Measurements from ENCODE around the gene GADD45B. TPM values are rescaled to one million over a fixed set of nuclear protein-coding genes. Genes with fewer than 3 reads are reported as not detected.
A peak's percentile ranks its signal among the peaks of the same experiment; 100 is the strongest.

Gene GADD45B, protein sequence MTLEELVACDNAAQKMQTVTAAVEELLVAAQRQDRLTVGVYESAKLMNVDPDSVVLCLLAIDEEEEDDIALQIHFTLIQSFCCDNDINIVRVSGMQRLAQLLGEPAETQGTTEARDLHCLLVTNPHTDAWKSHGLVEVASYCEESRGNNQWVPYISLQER
- total RNA-seq: 4.7 TPM

DNA sequence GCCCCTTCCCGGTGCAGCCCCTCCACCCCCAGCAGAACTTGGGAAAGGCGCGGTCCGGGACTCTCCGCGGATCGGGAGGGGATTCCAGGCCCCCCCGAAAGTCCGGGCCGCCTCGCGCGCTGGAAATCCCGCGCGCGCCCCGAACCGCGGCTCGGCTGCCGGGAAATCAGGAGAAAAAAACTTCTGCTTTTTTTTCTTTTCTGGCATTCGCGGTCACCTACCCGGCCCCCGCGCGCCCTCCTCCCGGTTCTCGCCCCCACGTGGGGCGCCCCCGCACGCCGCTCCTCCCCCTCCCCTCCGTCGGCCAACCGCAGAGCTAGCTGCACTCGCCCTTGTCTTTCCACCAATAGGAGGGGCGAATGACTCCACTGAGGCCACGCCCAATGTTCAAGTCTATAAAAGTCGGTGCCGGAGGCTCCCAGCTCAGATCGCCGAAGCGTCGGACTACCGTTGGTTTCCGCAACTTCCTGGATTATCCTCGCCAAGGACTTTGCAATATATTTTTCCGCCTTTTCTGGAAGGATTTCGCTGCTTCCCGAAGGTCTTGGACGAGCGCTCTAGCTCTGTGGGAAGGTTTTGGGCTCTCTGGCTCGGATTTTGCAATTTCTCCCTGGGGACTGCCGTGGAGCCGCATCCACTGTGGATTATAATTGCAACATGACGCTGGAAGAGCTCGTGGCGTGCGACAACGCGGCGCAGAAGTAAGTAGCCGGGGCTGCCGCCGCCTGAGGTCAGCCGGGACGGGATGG is at the start of gene GADD45B:
Gene GADD45B (plus strand): TSS at position 426 of the 749 bp plus-strand sequence. CDS start 232 bp downstream, at position 658.
- peak; percentile 94 for DNase-seq

DNA sequence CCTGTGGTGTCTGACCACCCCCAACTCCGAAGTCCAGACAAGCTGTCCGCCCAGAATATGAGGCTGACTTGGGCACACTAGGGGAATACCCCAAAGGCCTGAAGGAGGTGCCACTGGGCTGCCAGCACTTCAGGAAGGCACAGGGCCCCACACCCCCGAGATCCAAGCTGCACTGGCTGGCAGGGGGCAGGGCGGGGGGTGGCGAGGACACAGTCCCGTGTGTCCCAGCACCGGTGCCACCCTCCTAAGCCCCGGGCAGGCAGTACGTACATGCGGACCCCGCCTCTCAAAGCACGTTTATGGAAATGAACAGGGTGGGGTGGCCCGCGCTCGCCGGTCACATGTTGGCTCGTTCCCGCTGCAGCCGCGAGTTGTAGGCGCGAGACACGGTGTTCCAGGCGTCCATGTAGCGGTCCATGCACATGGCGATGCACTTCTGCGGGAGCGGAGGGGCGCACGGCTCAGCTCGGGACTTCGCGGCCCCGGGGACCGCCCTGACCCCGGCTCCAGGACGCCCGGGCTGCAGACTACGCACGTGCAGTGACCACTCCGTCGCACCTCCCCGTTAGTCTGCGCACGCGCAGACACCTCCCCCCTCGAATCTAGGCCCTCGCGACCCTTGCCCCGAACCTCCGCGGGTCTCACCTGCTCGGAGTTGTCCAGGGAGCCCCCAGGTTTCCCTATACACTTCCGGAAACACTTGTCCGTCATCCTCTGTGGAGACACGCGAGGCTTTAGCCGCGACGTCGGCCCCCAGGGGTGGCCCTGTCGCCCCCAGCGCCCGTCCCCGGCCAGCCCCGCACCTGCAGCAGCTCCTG is 49.1 kb upstream of the GADD45B start:
- DNase-seq: no peak

DNA sequence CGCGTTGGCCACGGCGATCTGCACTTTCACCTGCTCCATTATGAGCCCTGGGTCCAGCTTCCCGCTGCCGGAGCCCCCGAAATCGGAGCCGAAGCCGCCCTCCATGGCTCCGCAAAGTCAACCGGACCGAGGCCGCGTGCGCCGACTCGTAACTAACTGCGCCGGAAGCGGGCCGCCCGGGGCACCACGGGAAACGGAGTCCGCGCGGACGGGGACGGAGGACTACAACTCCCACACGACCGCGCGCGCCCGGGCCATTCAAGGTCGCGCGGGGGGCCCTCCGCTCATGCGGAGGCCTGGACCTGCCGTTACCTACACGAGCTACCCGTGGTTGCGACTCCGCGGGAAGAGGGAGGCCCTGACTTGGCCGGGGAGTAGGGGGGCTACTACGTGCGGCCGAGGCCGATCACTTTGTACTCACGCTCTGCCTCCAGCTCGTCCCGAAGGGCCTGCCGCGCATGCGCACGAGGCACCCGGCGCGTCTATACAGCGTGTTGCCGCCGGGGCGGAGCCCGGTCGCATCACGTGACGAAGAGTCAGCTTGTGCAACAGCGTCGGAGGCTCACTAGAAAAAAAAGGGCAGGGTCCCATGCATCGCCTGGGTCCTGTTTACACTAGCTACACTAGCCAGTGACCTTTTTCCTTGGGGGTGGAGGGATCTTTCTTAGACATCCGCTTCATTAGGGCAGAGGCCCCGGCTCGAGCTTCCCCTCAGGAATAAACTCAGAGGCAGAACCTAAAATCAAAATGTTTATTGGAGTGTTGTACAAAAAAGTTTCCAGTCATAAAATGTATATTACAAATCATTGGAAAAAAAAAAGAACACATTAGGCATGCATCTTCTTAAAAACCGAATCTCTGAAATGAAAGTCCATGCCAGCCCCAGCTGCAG is 48.3 kb upstream of the GADD45B start, which contains the start of gene TIMM13:
Gene TIMM13 (minus strand): TSS at position 158 of the 892 bp plus-strand sequence. CDS start 53 bp downstream, at position 105.
- peak; percentile 92 for DNase-seq

DNA sequence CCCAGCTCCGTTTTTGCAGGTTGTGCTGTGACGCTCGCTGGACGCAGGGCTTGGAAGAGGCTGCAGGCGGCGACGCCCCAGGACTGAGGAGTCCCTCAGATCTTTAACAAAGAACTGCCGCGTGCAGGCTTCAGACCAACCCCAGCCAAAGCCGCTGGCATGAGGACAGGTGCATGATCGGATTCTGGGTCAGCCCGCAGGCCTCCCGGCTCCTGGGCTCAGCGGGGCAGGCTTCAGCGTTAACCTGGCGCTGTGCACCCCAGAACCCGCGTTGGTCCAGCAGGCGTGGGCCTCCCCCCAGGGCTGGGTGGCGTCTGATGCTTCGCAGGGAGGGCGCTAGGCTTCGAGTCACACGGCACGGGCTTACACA is 47.6 kb upstream of the GADD45B start:
- no peak for DNase-seq

DNA sequence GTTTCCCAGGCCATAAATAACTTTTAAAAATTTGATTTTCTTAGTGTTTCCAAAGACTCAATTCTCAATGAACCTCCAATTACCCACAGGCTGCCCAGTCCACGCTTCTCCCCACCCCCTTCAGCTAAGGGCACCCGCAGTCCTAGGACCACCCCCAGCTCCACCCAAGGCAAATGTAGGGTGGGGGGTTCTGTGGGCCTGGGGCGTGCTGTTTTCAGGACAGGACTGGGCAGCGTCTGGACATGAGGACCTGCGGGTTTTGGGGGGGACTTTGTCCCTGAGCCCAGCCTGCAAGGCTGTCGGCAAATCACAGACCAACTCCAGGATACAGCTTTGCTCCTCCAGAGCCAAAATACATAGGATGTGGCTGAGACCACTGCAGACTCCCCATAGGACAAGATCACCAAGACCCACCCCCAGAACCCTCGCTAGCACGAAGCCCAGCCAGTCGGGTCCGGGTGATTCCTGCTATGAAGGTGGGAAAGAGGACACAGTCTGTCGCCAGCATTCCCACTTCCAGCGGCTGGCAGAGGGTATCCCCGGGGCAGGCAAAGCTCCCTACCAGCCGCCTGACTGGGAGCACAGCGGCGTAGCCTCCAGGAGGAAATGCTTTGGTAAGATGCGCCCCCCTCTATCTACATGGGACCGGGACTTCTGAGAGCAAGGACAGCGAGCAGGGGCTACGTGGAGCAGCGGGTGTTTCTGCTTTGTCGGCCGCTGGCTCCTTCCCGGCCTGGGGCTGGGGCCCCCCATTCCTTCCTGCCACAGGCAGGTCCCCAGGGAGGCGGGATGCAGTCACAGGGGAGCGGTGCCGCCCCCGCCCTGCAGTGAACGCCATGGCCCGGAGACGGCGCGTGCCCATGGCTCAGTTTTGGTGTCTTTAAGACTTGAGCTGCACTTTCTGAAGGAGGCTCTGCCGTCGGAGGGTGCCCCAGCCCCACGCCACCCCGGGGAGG is 46.9 kb upstream of the GADD45B start:
- no peak for DNase-seq

DNA sequence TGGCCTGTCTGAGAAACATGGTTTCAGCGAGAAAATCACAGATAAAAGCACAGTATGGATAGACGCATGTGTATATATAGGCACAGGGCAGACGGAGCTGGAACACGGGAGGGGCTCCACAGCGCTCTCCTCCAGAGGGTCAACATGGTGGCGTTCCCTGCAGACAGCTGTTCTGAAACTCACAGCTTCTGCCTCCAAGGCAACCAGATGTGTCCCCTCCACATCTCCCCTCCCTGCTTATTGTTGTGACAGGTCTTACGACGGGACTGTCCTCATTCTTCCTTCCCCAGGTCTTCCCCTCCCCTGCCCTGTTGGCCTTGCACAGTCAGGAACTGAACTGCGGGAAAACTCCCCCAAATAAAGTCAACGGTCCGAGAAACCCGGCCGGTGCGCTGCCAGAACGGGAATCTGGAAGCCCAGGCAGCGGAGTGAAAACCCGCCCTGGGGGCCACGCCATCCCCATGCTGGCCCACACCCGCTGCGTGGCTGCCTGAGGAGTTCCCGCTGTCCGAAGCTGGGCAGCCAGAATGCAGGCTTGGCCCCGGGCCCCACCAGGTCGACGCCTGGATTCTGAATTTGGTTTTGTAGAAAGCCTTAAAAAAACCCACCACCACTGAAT is 45.9 kb upstream of the GADD45B start:
- no peak for DNase-seq

DNA sequence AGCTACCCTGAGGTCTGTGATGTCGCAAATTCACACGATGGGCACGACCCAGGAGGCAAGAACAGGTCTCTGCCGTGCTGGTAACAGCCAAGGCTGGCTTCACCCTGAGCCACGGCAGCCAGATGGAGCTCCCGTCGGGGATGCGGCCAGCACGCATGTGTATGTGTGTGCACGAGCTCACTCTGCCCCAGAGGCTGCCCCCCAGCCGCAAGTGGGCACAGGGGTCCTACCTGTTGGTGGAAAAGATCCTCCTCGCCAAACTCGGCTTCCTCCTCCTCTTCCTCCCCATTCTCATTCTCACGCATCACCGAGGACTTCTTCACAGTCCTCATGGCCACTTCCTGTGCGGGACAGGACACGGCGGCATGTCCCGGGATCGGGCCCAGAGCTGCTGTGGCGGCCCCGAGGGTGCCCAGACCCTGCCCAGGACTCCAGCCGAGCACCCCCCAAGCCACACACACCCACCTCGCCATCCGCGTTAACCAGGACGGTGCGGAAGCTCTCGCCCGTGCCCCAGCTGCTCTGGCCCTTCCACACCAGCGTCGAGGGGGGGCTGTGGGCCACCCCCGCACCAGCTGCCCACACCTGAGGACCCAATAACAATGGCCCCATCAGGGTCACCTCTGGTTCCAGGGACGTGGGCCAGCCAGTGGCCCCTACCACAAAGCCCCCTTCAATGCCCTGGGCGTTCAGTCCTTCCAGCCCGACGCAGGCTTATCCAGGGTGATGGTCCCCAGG is 44.4 kb upstream of the GADD45B start:
- DNase-seq: no peak

DNA sequence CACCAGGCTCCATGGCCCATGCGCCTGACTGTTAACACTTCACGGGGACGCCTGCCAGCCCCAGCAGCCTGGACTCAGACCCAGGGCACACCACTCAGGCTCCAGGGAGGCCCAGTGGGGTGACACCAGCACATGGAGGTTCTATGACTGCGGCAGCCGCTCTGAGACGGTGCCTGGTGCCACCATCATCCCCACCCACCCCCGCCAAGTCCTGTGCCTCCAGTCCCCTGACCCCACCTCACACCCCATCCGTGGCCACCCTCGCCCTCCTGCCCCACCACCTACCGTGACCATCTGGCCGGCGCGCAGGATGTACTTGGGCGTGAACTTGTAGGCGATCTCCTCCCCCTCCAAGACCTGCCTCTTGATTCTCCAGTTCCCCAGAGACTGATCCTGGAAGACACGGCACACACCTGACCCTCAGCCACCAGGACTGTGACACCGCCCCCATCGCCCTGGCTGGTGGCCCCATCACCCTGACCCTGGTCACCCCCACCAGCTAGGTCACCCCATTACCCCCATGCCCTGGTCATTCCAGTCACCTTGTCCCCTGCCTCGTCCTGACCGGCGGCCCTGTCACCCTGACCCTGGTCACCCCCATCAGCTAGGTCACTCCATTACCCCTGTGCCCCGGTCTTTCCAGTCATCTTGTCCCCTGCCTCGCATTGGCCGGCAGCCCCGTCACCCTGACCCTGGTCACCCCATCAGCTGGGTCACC is 43.6 kb upstream of the GADD45B start:
- no peak for DNase-seq

DNA sequence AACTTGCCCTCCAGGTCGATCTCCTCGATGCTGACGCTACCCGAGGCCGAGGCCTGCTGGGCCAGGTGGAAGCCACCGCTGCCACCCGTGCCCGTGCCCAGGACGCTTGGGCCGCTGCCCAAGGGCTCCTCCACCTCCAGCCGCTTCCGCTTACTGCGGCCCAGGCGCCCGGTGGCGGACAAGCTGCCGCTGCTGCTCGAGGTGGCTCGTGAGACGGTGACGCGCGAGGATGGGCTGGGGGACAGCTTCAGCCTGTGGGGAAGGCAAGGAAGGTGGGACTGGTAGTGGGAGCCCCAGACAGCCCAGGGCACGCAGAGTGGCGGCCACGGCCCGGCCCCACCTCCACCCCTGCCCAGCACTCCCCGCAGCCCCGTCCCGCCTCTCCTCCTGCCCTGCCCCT is 42.1 kb upstream of the GADD45B start:
- DNase-seq: no peak

DNA sequence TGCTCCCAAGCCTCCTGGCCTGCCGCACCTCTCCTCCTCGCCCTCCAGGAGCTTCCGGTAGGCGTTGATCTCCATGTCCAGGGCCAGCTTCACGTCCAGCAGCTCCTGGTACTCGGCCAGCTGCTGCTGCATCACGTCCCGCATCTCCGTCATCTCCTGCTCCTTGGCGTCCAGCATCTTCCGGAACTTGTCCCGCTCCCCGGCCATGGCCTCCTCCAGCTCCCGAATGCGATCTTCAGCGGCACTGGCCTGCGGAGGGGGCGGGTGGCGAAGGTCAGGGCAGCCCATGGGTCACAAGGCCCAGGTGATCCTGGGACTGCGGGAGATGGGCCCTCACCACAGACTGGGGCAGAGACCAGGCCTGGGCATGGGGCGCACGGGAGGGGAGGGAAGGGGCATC is 41.7 kb upstream of the GADD45B start:
- DNase-seq: no peak

DNA sequence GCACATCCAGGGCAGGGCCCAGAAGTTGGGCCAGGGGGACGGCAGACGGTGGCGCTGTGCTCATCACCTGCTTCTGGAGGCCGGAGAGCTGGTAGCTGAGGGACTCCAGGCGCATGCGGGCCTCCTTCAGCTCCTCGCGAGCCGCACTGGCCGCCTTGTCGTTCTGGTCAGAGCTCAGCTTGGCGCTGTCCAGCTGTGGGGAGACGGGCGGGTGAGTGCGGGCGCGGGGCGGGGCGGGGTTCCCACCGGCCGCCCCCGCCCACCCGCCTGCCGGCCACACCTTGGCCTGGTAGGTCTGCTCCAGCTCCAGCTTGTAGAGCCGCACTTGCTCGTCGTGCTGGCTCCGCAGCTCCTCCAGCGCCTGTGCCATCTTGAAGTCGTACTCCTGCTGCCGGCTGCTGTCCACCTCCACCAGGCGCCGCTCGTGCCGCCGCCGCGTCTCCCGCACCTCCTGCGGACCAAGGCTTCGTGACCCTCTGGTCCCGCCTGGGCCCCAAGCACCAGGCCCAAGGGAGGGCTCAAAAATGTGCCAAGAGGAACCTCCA is 41.1 kb upstream of the GADD45B start:
- no peak for DNase-seq

DNA sequence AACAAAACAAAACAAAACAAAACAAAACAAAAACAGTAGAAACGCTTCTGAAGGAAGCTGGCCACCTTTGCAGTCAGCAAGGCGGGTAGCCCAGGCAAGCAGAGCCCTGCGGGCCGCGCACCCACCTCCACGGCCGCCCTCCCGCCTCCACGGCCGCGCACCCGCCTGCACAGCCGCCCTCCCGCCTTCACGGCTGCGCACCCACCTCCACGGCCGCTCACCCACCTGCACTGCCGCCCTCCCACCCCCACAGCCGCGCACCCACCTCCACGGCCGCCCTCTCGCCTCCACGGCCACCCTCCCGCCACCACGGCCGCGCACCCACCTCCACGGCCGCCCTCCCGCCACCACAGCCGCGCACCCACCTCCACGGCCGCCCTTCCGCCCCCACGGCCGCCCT is 39.5 kb upstream of the GADD45B start:
- no peak for DNase-seq

DNA sequence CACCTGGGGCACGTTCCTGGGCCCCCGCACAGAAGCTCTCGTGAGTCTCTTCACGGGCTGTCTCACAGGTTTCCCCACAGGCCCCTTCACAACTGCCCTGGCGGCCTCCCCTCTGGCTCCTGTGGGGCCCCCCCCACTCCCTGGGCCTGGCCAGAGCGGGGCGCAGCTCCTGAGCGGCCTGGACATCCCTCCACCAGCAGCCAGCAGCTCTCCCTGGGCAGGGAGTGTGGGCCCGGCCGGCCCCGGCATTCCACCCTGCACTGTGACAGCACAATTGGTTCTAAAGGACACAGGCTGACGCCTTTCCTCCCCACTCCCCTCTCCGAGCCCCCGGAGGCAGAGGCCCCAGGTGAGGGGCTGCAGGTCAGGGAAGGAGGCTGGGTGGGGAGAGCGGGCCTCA is 39.0 kb upstream of the GADD45B start:
- no peak for DNase-seq

DNA sequence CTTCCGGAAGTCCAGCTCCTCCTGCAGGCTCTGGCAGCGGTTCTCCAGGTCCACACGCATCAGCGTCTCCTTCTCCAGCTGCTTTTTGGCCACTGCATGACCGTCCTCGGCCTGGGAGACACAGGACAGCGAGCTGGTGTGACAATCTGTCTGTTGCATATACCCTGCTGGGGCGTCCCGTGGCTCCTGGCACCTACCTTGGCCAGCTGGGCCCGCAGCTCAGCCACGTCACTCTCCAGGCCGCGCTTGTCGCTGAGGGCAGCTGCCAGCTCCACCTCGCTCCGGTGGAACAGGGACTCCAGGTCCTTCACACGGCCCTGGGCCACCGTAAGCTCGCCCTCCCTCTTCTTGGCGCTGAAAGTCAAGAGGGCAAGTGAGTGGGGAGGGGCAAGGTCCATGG is 37.7 kb upstream of the GADD45B start:
- no peak for DNase-seq

DNA sequence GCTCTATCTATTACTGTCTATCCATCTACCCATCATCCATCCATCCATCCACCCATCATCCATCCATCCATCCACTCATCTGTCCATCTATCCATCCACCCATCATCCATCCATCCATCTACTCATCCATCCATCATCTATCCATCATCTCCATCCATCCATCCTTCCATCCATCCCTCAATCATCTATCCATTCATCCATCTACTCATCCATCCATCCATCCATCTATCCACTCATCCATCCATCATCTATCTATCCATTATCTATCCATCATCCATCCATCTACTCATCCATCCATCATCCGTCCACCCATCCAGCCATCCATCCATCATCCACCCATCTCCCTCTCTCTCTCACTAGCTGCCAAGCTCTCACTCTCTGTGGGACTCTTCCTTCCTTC is 35.4 kb upstream of the GADD45B start:
- no peak for DNase-seq

DNA sequence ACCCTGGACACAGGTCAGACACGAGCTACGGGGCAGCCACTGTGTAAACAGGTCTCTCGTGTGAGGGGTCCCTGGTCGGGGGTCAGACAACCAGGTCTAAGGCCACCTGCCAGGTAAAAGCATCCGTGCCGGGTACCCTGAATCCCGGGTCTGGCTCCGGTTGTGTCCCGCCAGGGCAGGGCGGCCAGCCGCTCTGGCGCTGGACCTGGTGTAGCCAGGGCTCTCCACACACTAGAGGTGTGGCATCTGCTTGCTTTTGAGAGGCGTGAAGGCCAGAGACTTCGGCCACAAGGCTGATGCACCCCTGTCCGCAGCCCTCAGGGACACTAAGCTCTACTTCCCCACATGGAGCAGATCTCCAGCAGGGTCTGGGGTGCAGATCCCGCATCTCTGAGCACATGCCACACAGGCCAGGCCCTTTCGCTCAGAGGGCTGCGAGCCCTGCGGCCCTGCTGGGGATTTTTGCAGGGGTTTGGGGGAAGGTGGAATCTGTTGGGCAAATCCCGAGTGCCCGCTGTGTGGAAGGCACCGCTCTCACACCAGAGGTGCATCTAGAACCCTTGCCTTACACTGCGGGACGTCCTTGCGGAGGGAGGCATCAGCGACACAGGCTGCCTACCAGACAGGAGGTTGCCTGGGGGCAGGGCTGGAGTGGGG is 34.7 kb upstream of the GADD45B start:
- no peak for DNase-seq

DNA sequence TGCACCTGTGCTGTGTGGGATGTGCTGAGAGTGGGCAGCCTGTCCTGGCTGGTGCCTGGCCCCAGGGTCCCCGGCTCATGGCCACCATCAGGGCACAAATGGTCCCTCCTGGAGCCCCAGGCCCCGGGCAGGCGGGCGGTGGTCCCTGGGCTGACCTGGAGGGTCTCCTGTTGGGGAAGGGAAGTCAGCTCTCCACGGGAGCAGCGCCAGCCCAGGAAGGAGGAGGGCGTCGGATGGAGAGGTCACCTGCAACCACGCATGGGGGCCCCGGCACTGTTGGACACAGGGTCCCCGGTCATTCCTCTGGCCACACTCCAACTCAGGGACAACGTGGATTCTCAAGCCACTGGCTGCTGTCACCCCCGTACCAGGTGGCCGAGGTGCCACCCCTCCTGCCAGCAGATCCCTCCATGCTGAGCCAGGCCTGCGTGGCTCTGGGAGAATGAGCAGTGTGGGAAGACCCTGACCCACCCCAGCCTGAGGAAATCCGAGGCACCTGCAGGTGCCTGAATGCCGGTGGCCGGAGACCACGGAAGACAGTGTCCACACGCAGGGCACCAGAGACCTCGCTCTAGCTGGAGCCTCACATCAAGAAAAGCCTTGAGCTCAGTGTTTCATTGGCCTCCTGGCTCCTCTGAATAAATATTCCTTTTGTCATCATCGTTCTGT is 32.7 kb upstream of the GADD45B start:
- no peak for DNase-seq

DNA sequence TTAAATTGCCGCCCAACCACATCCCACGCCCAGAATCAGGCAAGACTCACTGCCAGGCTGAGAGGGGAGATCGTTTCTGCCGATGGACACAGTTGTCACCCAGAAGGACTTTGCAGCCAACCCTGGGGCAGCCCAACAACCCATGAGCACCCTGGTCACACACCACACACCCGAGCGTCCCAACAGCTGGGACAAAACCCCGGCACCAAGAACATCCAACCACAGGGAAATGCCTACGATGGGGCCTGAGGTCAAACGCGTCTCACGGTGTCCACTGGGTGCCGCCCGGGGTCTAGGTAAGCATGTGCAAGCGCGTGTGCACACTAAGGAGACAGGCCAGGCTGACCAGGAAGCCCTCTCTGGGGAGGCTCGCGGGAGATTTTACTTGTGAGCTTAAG is 32.1 kb upstream of the GADD45B start:
- no peak for DNase-seq

Data from occipital lobe (tissue), 2 donors.